HepG2 (cell line): Measurements from ENCODE around the gene PIGZ. TPM values are rescaled to one million over a fixed set of nuclear protein-coding genes. Genes with fewer than 3 reads are reported as not detected.

Source experiments
- ATAC-seq: fragments of 200-7000 bp; cut with Tn5 transposase; 3 replicates; pipeline ENCODE4 v1.9.1; 2020; ENCODE audit warnings: mild to moderate bottlenecking, moderate library complexity
- BruUV-seq: library from RNA; stranded (reverse); fragments of 400-500 nt; replicated peaks from 2 replicates; lab custom pipeline; 2021; lab: Mats Ljungman, UMichigan
- CTCF ChIA-PET: fragments of 300-600 bp; formaldehyde crosslinking; extraction: SDS; loops from one replicate; lab custom pipeline; 2021; ENCODE audit warnings: low total read pairs, inconsistent platforms, low intra/inter-chr PET ratio; lab: Yijun Ruan, JAX
- POLR2A ChIA-PET: fragments of 350-600 bp; sonication (Branson Sonifier 250); formaldehyde crosslinking; loops from one replicate; lab custom pipeline; 2020; ENCODE audit warnings: antibody characterized with exemption, inconsistent platforms; lab: Yijun Ruan, JAX
- DNase-seq: peaks from one replicate; pipeline ENCODE4 v3.0.0-alpha.2; 2015; ENCODE audit warnings: low spot score
- FAIRE-seq: peaks from 3 replicates; lab custom pipeline; 2011; peaks lifted over from hg19 to GRCh38; lab: Jason Lieb, UNC
- H2AFZ ChIP-seq: one replicate; pipeline ENCODE4 v1.6.1; 2011; ENCODE audit warnings: low read length, inconsistent platforms
- H3K27ac ChIP-seq: fragments of 300-600 bp; 3 replicates; pipeline ENCODE4 v1.8.0; 2011; ENCODE audit warnings: mixed run types, mild to moderate bottlenecking, mixed read lengths, low read length, inconsistent platforms; ENCODE audit not compliant: insufficient read depth; ENCODE audit errors: extremely low read length
- H3K27me3 ChIP-seq, 2 experiments: fragments of 200-600 bp in 1 of 2; 2 replicates in 1 of 2; 3 replicates in 1 of 2; pipeline versions ENCODE4 v1.6.0 to v1.8.0; 2011; ENCODE audit warnings: low read length in 2 of 2, mild to moderate bottlenecking in 2 of 2, moderate library complexity in 2 of 2, inconsistent platforms in 1 of 2; ENCODE audit not compliant: insufficient read depth in 2 of 2, control insufficient read depth in 1 of 2
- H3K36me3 ChIP-seq, 2 experiments: fragments of 200-600 bp in 1 of 2; replicated peaks in 1 of 2; 2 replicates in 1 of 2; 3 replicates in 1 of 2; pipeline versions ENCODE4 v1.5.1 to v1.8.0; 2011; ENCODE audit warnings: low read length in 2 of 2, inconsistent platforms in 1 of 2; ENCODE audit not compliant: insufficient read depth in 2 of 2, control insufficient read depth in 1 of 2
- H3K4me1 ChIP-seq: 2 replicates; pipeline ENCODE4 v1.5.1; 2012; ENCODE audit warnings: low read length, inconsistent platforms; ENCODE audit not compliant: insufficient read depth
- H3K4me2 ChIP-seq: 2 replicates; pipeline ENCODE4 v1.6.0; 2011; ENCODE audit warnings: low read depth, low read length, inconsistent platforms
- H3K4me3 ChIP-seq, 3 experiments: fragments of 200-600 bp in 1 of 3; sonication (generic), shearing (Covaris generic) in 1 of 3; replicated peaks in 1 of 3; 2 replicates each; pipeline ENCODE4 v1.5.1; 2011 to 2016; ENCODE audit warnings: low read length in 3 of 3, inconsistent platforms in 2 of 3, low read depth in 2 of 3, mild to moderate bottlenecking in 2 of 3, control low read depth in 1 of 3, mixed read lengths in 1 of 3; ENCODE audit not compliant: insufficient read depth in 1 of 3
- H3K79me2 ChIP-seq: one replicate; pipeline ENCODE4 v1.6.1; 2011; ENCODE audit warnings: low read length, inconsistent platforms; ENCODE audit not compliant: insufficient read depth
- H3K9ac ChIP-seq: 2 replicates; pipeline ENCODE4 v1.6.0; 2011; ENCODE audit warnings: mild to moderate bottlenecking, low read depth, low read length, inconsistent platforms; ENCODE audit not compliant: insufficient read depth
- H3K9me3 ChIP-seq: 2 replicates; pipeline ENCODE4 v1.5.1; 2012; ENCODE audit warnings: mild to moderate bottlenecking, low read length
- H4K20me1 ChIP-seq: 2 replicates; pipeline ENCODE4 v1.6.0; 2011; ENCODE audit warnings: inconsistent platforms, mild to moderate bottlenecking, low read length, moderate library complexity; ENCODE audit not compliant: insufficient read depth
- DNMT3B ChIP-seq: conservative IDR thresholded peaks from 2 replicates; pipeline ENCODE4 v1.6.1; 2016; ENCODE audit warnings: missing biosample characterization, control low read depth
- ETV5 ChIP-seq: IDR thresholded peaks from 2 replicates; pipeline ENCODE4 v1.6.1; 2018; ENCODE audit warnings: missing biosample characterization, missing genetic modification reagents, inconsistent platforms, borderline replicate concordance
- FOXA3 ChIP-seq: IDR thresholded peaks from 2 replicates; pipeline ENCODE4 v1.6.1; 2016; ENCODE audit warnings: missing genetic modification reagents, missing compliant biosample characterization
- NONO ChIP-seq, 2 experiments: fragments of 450-650 bp in 1 of 2; sonication (generic) in 1 of 2; formaldehyde crosslinking in 1 of 2; IDR thresholded peaks in 1 of 2; conservative IDR thresholded peaks in 1 of 2; 2 replicates each; pipeline versions ENCODE4 v1.6.1 to v1.8.0; 2017 to 2022; ENCODE audit warnings: mild to moderate bottlenecking in 1 of 2, missing genetic modification reagents in 1 of 2, moderate library complexity in 1 of 2
- ZFP41 ChIP-seq: sonication (generic); formaldehyde crosslinking; IDR thresholded peaks from 2 replicates; pipeline ENCODE4 v1.4.0; 2020; ENCODE audit warnings: mild to moderate bottlenecking, missing genetic modification reagents, borderline replicate concordance
- ZNF138 ChIP-seq: sonication (generic); formaldehyde crosslinking; IDR thresholded peaks from 2 replicates; pipeline ENCODE4 v1.5.0; 2020; ENCODE audit warnings: mild to moderate bottlenecking, low read depth, missing genetic modification reagents
- ZNF264 ChIP-seq: sonication (generic); formaldehyde crosslinking; IDR thresholded peaks from 2 replicates; pipeline ENCODE4 v1.4.0; 2020; ENCODE audit warnings: missing genetic modification reagents
- ZNF512B ChIP-seq: sonication (generic); formaldehyde crosslinking; IDR thresholded peaks from 2 replicates; pipeline ENCODE4 v1.5.1; 2020; ENCODE audit warnings: missing genetic modification reagents, mild to moderate bottlenecking, borderline replicate concordance
- ZNF550 ChIP-seq: sonication (generic); formaldehyde crosslinking; IDR thresholded peaks from 2 replicates; pipeline ENCODE4 v1.4.0; 2020; ENCODE audit warnings: mild to moderate bottlenecking, missing genetic modification reagents, borderline replicate concordance
- ZNF597 ChIP-seq: sonication (generic); formaldehyde crosslinking; IDR thresholded peaks from 2 replicates; pipeline ENCODE4 v1.5.0; 2020; ENCODE audit warnings: missing genetic modification reagents
- ZNF629 ChIP-seq: sonication (generic); formaldehyde crosslinking; conservative IDR thresholded peaks from 2 replicates; pipeline ENCODE4 v1.5.0; 2020; ENCODE audit warnings: missing genetic modification reagents
- ZNF710 ChIP-seq: sonication (generic); formaldehyde crosslinking; IDR thresholded peaks from 2 replicates; pipeline ENCODE4 v1.5.0; 2020; ENCODE audit warnings: mild to moderate bottlenecking, missing genetic modification reagents, borderline replicate concordance
- ZNF883 ChIP-seq: sonication (generic); formaldehyde crosslinking; IDR thresholded peaks from 2 replicates; pipeline ENCODE4 v1.5.1; 2020; ENCODE audit warnings: mild to moderate bottlenecking, missing genetic modification reagents; ENCODE audit errors: not compliant biosample characterization
- ZSCAN9 ChIP-seq: IDR thresholded peaks from 2 replicates; pipeline ENCODE4 v1.6.1; 2016; ENCODE audit warnings: borderline replicate concordance
- WGBS: methylation state at CpG from one replicate; pipeline ENCODE4 v1.1.6; 2017; ENCODE audit warnings: low lambda C conversion rate; 5-methylcytosine and 5-hydroxymethylcytosine counted together
- in situ Hi-C: cut with HindIII; loops from 2 replicates; pipeline ENCODE4 v1.10.0; 2017; ENCODE audit warnings: low pct_unique_long_range_greater_than_20kb; ENCODE audit not compliant: extremely low pct_ligation_motif_present
- intact Hi-C: fragments of 100-400 bp; cut with micrococcal nuclease; formaldehyde crosslinking; loops from one replicate; pipeline ENCODE4 v1.10.0; 2022; ENCODE audit not compliant: unreplicated experiment
- polyA plus RNA-seq, 8 experiments: library from polyadenylated mRNA; depleted of rRNA in 3 of 8; stranded (reverse) in 7 of 8; unstranded in 1 of 8; fragments of >200 nt; fragmentation: Illumina TruSeq in 4 of 8; extraction: Trizol in 4 of 8; gene quantifications; 2 replicates each; pipeline versions ENCODE4 v1.2.1 to v1.2.3, GENCODE V29; 2011 to 2016; ENCODE audit warnings: low read depth in 4 of 8, missing spikeins in 1 of 8, mixed read lengths in 1 of 8; ENCODE audit not compliant: insufficient read depth in 1 of 8
- total RNA-seq, 5 experiments: library from RNA; depleted of rRNA; stranded (reverse); fragments of >200 nt; fragmentation: Illumina TruSeq; extraction: Trizol; gene quantifications; 2 replicates each; pipeline ENCODE4 v1.2.3, GENCODE V29; 2016; ENCODE audit warnings: low read depth in 1 of 5

PIGZ gene
- total and polyA plus RNA-seq, 2 of the 13 experiments (the other 11 are each of a cell fraction or from before 2014, with no cell fraction given): 4.7 to 60.5 TPM

- no peak overlapping the region for H3K4me2 ChIP-seq
- H2AFZ ChIP-seq: no peak overlapping the region
- H3K79me2 ChIP-seq: no peaks in the 10 kb centered on the region
- ChIA-PET POLR2A (no interaction called here), CTCF (no interaction called here)
- FAIRE-seq (no peak), ATAC-seq (peak; percentile 11; the same call in 2 of the 3 replicates), DNase-seq (no peak)
- no peaks in the 10 kb centered on the region for H3K36me3 ChIP-seq
- intact Hi-C loops (no loop called here), in situ Hi-C loops (no loop called here)
- peaks cover 19% of the 10 kb centered on the region for H3K4me1 ChIP-seq
- WGBS: 92% methylated on average over 13 of the region's 28 CpGs
- no peak overlapping the region for H3K9ac ChIP-seq
- no TSS peak for BruUV-seq
- H4K20me1 ChIP-seq: no peaks in the 10 kb centered on the region
- H3K9me3 ChIP-seq: no peaks in the 10 kb centered on the region
- no peaks in the 10 kb centered on the region for H3K27me3 ChIP-seq
- no peak overlapping the region for H3K4me3 ChIP-seq
- H3K27ac ChIP-seq: no peak overlapping the region
- TF ChIP-seq ZNF629 (CRISPR knock-in tag) (no peak), DNMT3B (no peak), ETV5 (CRISPR knock-in tag) (no peak), ZNF138 (no peak), ZNF883 (CRISPR knock-in tag) (no peak), NONO (IDR thresholded peaks at IDR 0.05) (no peak), NONO (CRISPR knock-in tag; conservative IDR thresholded peaks at IDR 0.05) (no peak), ZSCAN9 (CRISPR knock-in tag) (no peak), ZFP41 (CRISPR knock-in tag) (no peak), ZNF512B (CRISPR knock-in tag) (no peak), ZNF550 (CRISPR knock-in tag) (no peak), ZNF597 (CRISPR knock-in tag) (no peak), FOXA3 (no peak), ZNF264 (CRISPR knock-in tag) (no peak), ZNF710 (no peak)
Observed at GRCh38 chr3:197015790-197016736, 47.4 kb upstream of the PIGZ start.
